ENCODE measurements around the gene UQCRQ.

DNA sequence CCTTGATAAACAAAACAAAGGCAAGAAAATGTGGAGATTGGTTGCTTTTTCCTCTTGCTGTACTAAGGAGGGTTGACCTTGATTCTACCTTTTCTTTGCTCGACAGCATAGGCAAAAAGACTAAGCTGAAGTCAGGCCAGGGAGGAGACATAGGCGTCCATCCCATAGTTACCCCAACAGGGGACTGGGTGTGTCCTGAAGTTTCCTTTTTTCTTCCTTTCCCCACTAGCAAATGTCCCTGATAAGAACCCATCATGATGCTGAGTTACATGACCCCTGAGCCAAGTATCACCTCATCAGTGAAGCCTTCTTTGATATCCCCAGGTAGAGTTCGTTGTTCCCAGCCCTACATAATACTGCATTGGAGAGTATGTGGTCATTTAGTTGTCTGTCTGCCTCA is 26.1 kb upstream of the UQCRQ start:
- TF ChIP-seq, protein P1, sequence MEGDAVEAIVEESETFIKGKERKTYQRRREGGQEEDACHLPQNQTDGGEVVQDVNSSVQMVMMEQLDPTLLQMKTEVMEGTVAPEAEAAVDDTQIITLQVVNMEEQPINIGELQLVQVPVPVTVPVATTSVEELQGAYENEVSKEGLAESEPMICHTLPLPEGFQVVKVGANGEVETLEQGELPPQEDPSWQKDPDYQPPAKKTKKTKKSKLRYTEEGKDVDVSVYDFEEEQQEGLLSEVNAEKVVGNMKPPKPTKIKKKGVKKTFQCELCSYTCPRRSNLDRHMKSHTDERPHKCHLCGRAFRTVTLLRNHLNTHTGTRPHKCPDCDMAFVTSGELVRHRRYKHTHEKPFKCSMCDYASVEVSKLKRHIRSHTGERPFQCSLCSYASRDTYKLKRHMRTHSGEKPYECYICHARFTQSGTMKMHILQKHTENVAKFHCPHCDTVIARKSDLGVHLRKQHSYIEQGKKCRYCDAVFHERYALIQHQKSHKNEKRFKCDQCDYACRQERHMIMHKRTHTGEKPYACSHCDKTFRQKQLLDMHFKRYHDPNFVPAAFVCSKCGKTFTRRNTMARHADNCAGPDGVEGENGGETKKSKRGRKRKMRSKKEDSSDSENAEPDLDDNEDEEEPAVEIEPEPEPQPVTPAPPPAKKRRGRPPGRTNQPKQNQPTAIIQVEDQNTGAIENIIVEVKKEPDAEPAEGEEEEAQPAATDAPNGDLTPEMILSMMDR (conservative IDR thresholded peaks at IDR 0.05), result no peak
- TF ChIP-seq ZFX (IDR thresholded peaks at IDR 0.05), result no peak
